ENCODE results near the gene MUC5AC. TPM values are rescaled to one million over a fixed set of nuclear protein-coding genes. Genes with fewer than 3 reads are reported as not detected.

MUC5AC gene
- not detected for total RNA-seq

- Histone ChIP-seq H3K4me1 (no peaks in the 10 kb centered on the region), H3K4me3 (no peak within 1 kb of the TSS), H3K27me3 (no peaks in the 10 kb centered on the region), H3K27ac (no peak within 1 kb of the TSS), H3K9me3 (no peaks in the 10 kb centered on the region), H3K36me3 (no peaks in the 10 kb centered on the region)
- DNase-seq (ENCODE audit: low spot score): no peak
- no peak for TF ChIP-seq CTCF (IDR thresholded peaks at IDR 0.05)
Measured at GRCh38 chr11:1157645-1158591, at the start of gene MUC5AC. Gene MUC5AC, plus strand, starts transcription at chr11:1157953. Its CDS starts 47 bp downstream, at chr11:1158000.

- H3K27ac ChIP-seq: no peak overlapping the region
- H3K4me3 ChIP-seq: no peak overlapping the region
- no peaks in the 10 kb centered on the region for H3K36me3 ChIP-seq
- H3K27me3 ChIP-seq: no peaks in the 10 kb centered on the region
- H3K4me1 ChIP-seq: no peaks in the 10 kb centered on the region
- no peak for TF ChIP-seq CTCF (IDR thresholded peaks at IDR 0.05)
- DNase-seq (ENCODE audit: low spot score): no peak
- no peaks in the 10 kb centered on the region for H3K9me3 ChIP-seq
Measured at GRCh38 chr11:1108246-1108900, 49.4 kb upstream of the MUC5AC start.

GRCh38 chr11:1109101-1109917, 48.4 kb upstream of the MUC5AC start:
- no peak overlapping the region for H3K27ac ChIP-seq
- H3K4me1 ChIP-seq: no peaks in the 10 kb centered on the region
- no peak for TF ChIP-seq CTCF (IDR thresholded peaks at IDR 0.05)
- H3K4me3 ChIP-seq: no peak overlapping the region
- H3K36me3 ChIP-seq: no peaks in the 10 kb centered on the region
- no peaks in the 10 kb centered on the region for H3K27me3 ChIP-seq
- H3K9me3 ChIP-seq: no peaks in the 10 kb centered on the region
- no peak for DNase-seq (ENCODE audit: low spot score)

GRCh38 chr11:1109918-1110705, 47.6 kb upstream of the MUC5AC start:
- H3K27ac ChIP-seq: no peak overlapping the region
- no peak overlapping the region for H3K4me3 ChIP-seq
- no peaks in the 10 kb centered on the region for H3K36me3 ChIP-seq
- no peaks in the 10 kb centered on the region for H3K27me3 ChIP-seq
- H3K4me1 ChIP-seq: no peaks in the 10 kb centered on the region
- DNase-seq (ENCODE audit: low spot score): no peak
- H3K9me3 ChIP-seq: no peaks in the 10 kb centered on the region
- no peak for TF ChIP-seq CTCF (IDR thresholded peaks at IDR 0.05)

GRCh38 chr11:1111545-1112212, 46.1 kb upstream of the MUC5AC start:
- Histone ChIP-seq H3K27me3 (no peaks in the 10 kb centered on the region), H3K9me3 (no peaks in the 10 kb centered on the region), H3K4me3 (no peak overlapping the region), H3K4me1 (no peaks in the 10 kb centered on the region), H3K27ac (no peak overlapping the region), H3K36me3 (no peaks in the 10 kb centered on the region)
- TF ChIP-seq CTCF (IDR thresholded peaks at IDR 0.05): no peak
- no peak for DNase-seq (ENCODE audit: low spot score)

Measured in right atrium auricular region (tissue), 2 donors.